Ascending aorta (tissue), 2 donors: Measurements from ENCODE around the gene FCRL1. TPM values are rescaled to one million over a fixed set of nuclear protein-coding genes. Genes with fewer than 3 reads are reported as not detected.

Source experiments
- DNase-seq, 2 donors: peaks; one replicate each; pipeline ENCODE4 v3.0.0-alpha.2; 2019; ENCODE audit warnings: low spot score in 2 of 2
- H3K27ac ChIP-seq, 2 donors: fragments of 200-600 bp; sonication (generic); one replicate each; pipeline ENCODE4 v1.5.1; 2016 to 2017; ENCODE audit warnings: mild to moderate bottlenecking in 1 of 2
- H3K27me3 ChIP-seq: fragments of 200-600 bp; sonication (generic); one replicate; pipeline ENCODE4 v1.5.1; 2017
- H3K36me3 ChIP-seq, 2 donors: fragments of 200-600 bp; sonication (generic); one replicate each; pipeline ENCODE4 v1.5.1; 2016
- H3K4me1 ChIP-seq, 2 donors: fragments of 200-600 bp; sonication (generic); one replicate each; pipeline ENCODE4 v1.5.1; 2016 to 2017; ENCODE audit warnings: mild to moderate bottlenecking in 1 of 2
- H3K4me3 ChIP-seq, 2 donors: fragments of 200-600 bp; sonication (generic); one replicate each; pipeline ENCODE4 v1.5.1; 2016 to 2017; ENCODE audit warnings: mild to moderate bottlenecking in 1 of 2
- H3K9me3 ChIP-seq, 2 donors: fragments of 200-600 bp; sonication (generic); one replicate each; pipeline ENCODE4 v1.5.1; 2016
- CTCF ChIP-seq, 3 experiments: fragments of 200-600 bp in 2 of 3; fragments of 450-650 bp in 1 of 3; sonication (generic) in 2 of 3; IDR thresholded peaks; one replicate each; pipeline ENCODE4 v1.5.1; 2016 to 2019; ENCODE audit warnings: antibody characterized with exemption in 3 of 3, mild to moderate bottlenecking in 1 of 3, moderate library complexity in 1 of 3
- intact Hi-C: fragments of 100-400 bp; cut with DNase I; formaldehyde crosslinking; loops from one replicate; pipeline ENCODE4 v1.15.1; 2023
- total RNA-seq: library from RNA; depleted of rRNA; stranded (reverse); fragments of >200 nt; gene quantifications from one replicate; pipeline ENCODE4 v1.1.0, GENCODE V29; 2016

FCRL1 gene
- total RNA-seq, 1 donor from 2014 or later, result not detected

- no peak for TF ChIP-seq CTCF (IDR thresholded peaks at IDR 0.05)
- no peak overlapping the region for H3K4me3 ChIP-seq
- no peaks in the 10 kb centered on the region for H3K9me3 ChIP-seq
- H3K27ac ChIP-seq, result no peak overlapping the region
- H3K36me3 ChIP-seq, result no peaks in the 10 kb centered on the region
- H3K4me1 ChIP-seq, result no peaks in the 10 kb centered on the region
- H3K27me3 ChIP-seq, result no peaks in the 10 kb centered on the region
- intact Hi-C loops, result no loop called here
- DNase-seq, result no peak
These were observed 19.9 kb downstream of the FCRL1 start for GRCh38 chr1:157799996-157800395.

GRCh38 chr1:157798211-157798610, 21.7 kb downstream of the FCRL1 start:
- DNase-seq, result no peak
- no peak for TF ChIP-seq CTCF (IDR thresholded peaks at IDR 0.05)
- no peak overlapping the region for H3K27ac ChIP-seq
- intact Hi-C loops, result no loop called here
- H3K9me3 ChIP-seq, result no peaks in the 10 kb centered on the region
- H3K4me1 ChIP-seq, result no peaks in the 10 kb centered on the region
- no peaks in the 10 kb centered on the region for H3K27me3 ChIP-seq
- no peaks in the 10 kb centered on the region for H3K36me3 ChIP-seq
- H3K4me3 ChIP-seq, result no peak overlapping the region

GRCh38 chr1:157785248-157785647, 34.7 kb downstream of the FCRL1 start:
- no peaks in the 10 kb centered on the region for H3K9me3 ChIP-seq
- H3K36me3 ChIP-seq, result no peaks in the 10 kb centered on the region
- no peak overlapping the region for H3K27ac ChIP-seq
- no peaks in the 10 kb centered on the region for H3K4me1 ChIP-seq
- no peaks in the 10 kb centered on the region for H3K27me3 ChIP-seq
- H3K4me3 ChIP-seq, result no peak overlapping the region
- intact Hi-C loops, result no loop called here
- no peak for DNase-seq
- no peak for TF ChIP-seq CTCF (IDR thresholded peaks at IDR 0.05)

GRCh38 chr1:157784801-157785200, 35.1 kb downstream of the FCRL1 start:
- Histone ChIP-seq H3K27ac (no peak overlapping the region), H3K36me3 (no peaks in the 10 kb centered on the region), H3K4me3 (no peak overlapping the region), H3K9me3 (no peaks in the 10 kb centered on the region), H3K4me1 (no peaks in the 10 kb centered on the region), H3K27me3 (no peaks in the 10 kb centered on the region)
- no peak for DNase-seq
- TF ChIP-seq CTCF (IDR thresholded peaks at IDR 0.05), result no peak
- intact Hi-C loops, result no loop called here

- Histone ChIP-seq H3K4me1 (no peaks in the 10 kb centered on the region), H3K27ac (no peak overlapping the region), H3K36me3 (no peaks in the 10 kb centered on the region), H3K4me3 (no peak overlapping the region), H3K27me3 (no peaks in the 10 kb centered on the region), H3K9me3 (no peaks in the 10 kb centered on the region)
- DNase-seq, result no peak
- TF ChIP-seq CTCF (IDR thresholded peaks at IDR 0.05), result no peak
- intact Hi-C loops, result no loop called here
These were observed 37.0 kb downstream of the FCRL1 start for GRCh38 chr1:157782931-157783330.

- H3K4me3 ChIP-seq, result no peak overlapping the region
- DNase-seq, result no peak
- H3K9me3 ChIP-seq, result no peaks in the 10 kb centered on the region
- H3K36me3 ChIP-seq, result no peaks in the 10 kb centered on the region
- TF ChIP-seq CTCF (IDR thresholded peaks at IDR 0.05), result no peak
- no peaks in the 10 kb centered on the region for H3K4me1 ChIP-seq
- intact Hi-C loops, result no loop called here
- no peak overlapping the region for H3K27ac ChIP-seq
- no peaks in the 10 kb centered on the region for H3K27me3 ChIP-seq
These were observed 38.9 kb downstream of the FCRL1 start for GRCh38 chr1:157781048-157781447.
